ENCODE data around the gene HBG1.

The HBG1 gene

DNA sequence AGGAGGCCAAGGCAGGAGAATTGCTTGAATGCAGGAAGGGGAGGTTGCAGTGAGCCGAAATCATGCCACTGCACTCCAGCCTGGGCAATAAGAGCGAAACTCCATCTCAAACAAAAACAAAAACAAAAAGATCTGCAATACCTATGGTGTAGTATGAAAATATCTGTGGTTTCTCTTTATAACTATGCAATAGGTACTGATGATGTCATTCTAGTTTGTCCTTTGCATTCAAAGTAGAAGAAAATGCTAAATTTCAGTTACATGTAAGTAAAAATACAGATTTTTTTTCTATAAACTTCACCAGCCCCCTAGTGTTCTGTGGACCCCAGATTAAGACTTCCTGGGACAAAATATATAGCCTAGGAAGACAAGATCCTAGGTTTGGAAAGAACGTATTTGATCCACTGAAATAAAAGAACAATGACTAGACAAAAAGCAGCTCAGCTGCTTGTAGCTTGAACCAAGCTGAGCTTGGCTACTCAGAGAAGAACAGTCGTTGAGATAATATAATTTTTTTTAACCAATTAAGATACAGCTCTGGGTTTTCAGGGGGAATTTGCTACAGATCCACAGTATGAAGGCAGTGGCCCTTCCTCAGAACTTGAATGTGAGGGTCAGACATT, 22.8 kb upstream of the HBG1 start:
- Histone ChIP-seq H4K91ac (ENCODE audit: low read depth, low read length, poor library complexity) (no peak overlapping the region), H3K9ac (ENCODE audit: low read depth, low read length, poor library complexity) (no peak overlapping the region), H3K23ac (ENCODE audit: low read depth, low read length, poor library complexity) (no peak overlapping the region), H2BK5ac (ENCODE audit: low read length) (no peak overlapping the region), H3K4me2 (ENCODE audit: insufficient read depth, low read length, poor library complexity, severe bottlenecking) (no peak overlapping the region), H3K9me3 (replicated peaks in 1 of 2; ENCODE audit: control insufficient read depth in 2 of 2, insufficient read depth in 1 of 2, low read depth in 1 of 2, low read length in 2 of 2) (no peaks in the 10 kb centered on the region), H3K4me3 (ENCODE audit: low read length in 2 of 2) (no peak overlapping the region), H3K36me3 (replicated peaks in 1 of 2; ENCODE audit: control insufficient read depth in 2 of 2, insufficient read depth in 2 of 2, low read length in 2 of 2) (no peaks in the 10 kb centered on the region), H3K27me3 (ENCODE audit: control insufficient read depth in 3 of 3, insufficient read depth in 3 of 3, low read depth in 1 of 3, low read length in 3 of 3) (no peaks in the 10 kb centered on the region), H3K4ac (ENCODE audit: low read length) (no peak overlapping the region), H3K14ac (ENCODE audit: low read length) (no peak overlapping the region), H2AK5ac (ENCODE audit: low read depth, low read length) (no peak overlapping the region), H3K4me1 (ENCODE audit: control insufficient read depth in 2 of 2, insufficient read depth in 1 of 2, low read depth in 1 of 2, low read length in 2 of 2) (peaks cover 0 to 2% of the 10 kb centered on the region in 2 donors), H3K79me1 (ENCODE audit: low read depth, low read length) (no peaks in the 10 kb centered on the region), H3K18ac (ENCODE audit: low read length) (no peak overlapping the region), H2BK120ac (ENCODE audit: low read depth, low read length) (no peak overlapping the region), H3K27ac (replicated peaks; ENCODE audit: low read length) (no peak overlapping the region), H4K8ac (ENCODE audit: low read depth, low read length) (no peak overlapping the region), H2BK15ac (ENCODE audit: low read length) (no peak overlapping the region), H2BK12ac (ENCODE audit: low read length) (no peak overlapping the region), H2AFZ (ENCODE audit: low read length) (no peak overlapping the region)
- DNase-seq (ENCODE audit: low spot score), result no peak
- WGBS, 2 donors (ENCODE audit: extremely low coverage in 2 of 2, insufficient read length in 2 of 2, insufficient replicate concordance in 1 of 2), result no CpG with 5 or more reads among the region's 4 CpGs

DNA sequence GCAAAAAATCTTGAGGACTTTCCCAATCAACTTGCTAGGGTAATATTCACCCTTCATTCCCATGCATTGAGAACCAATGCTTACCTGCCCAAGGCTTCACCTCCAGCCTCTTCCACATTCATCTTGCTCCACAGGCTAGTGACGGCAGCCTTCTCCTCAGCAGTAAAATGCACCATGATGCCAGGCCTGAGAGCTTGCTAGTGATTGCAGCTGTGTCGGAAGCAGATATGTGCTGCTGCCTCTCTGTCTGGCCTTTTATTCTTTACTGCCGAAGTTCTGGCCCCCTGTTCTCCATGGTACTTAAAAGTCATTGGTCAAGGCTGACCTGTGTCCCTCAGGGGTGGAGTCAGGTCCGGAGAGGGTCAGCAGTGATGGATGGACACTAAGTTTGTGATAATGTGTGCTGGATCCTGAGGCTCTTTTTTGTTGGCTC, 20.1 kb upstream of the HBG1 start, which contains the start of gene HBE1:
Gene HBE1 (minus strand): TSS at position 231 of the 433 bp plus-strand sequence. CDS start 55 bp downstream, at position 176.
- Histone ChIP-seq H3K9ac (ENCODE audit: low read depth, low read length, poor library complexity) (no peak within 1 kb of the TSS), H4K8ac (ENCODE audit: low read depth, low read length) (no peak within 1 kb of the TSS), H4K91ac (ENCODE audit: low read depth, low read length, poor library complexity) (no peak within 1 kb of the TSS), H3K18ac (ENCODE audit: low read length) (no peak within 1 kb of the TSS), H3K79me1 (ENCODE audit: low read depth, low read length) (no peaks in the 10 kb centered on the region), H3K27me3 (ENCODE audit: control insufficient read depth in 3 of 3, insufficient read depth in 3 of 3, low read depth in 1 of 3, low read length in 3 of 3) (no peaks in the 10 kb centered on the region), H2BK12ac (ENCODE audit: low read length) (no peak within 1 kb of the TSS), H3K14ac (ENCODE audit: low read length) (no peak within 1 kb of the TSS), H2AFZ (ENCODE audit: low read length) (no peak within 1 kb of the TSS), H2BK5ac (ENCODE audit: low read length) (no peak within 1 kb of the TSS), H2BK120ac (ENCODE audit: low read depth, low read length) (no peak within 1 kb of the TSS), H3K4me2 (ENCODE audit: insufficient read depth, low read length, poor library complexity, severe bottlenecking) (no peak within 1 kb of the TSS), H3K23ac (ENCODE audit: low read depth, low read length, poor library complexity) (no peak within 1 kb of the TSS), H3K4ac (ENCODE audit: low read length) (no peak within 1 kb of the TSS), H2AK5ac (ENCODE audit: low read depth, low read length) (no peak within 1 kb of the TSS), H3K4me1 (ENCODE audit: control insufficient read depth in 2 of 2, insufficient read depth in 1 of 2, low read depth in 1 of 2, low read length in 2 of 2) (peaks cover 0 to 2% of the 10 kb centered on the region in 2 donors), H3K36me3 (replicated peaks in 1 of 2; ENCODE audit: control insufficient read depth in 2 of 2, insufficient read depth in 2 of 2, low read length in 2 of 2) (no peaks in the 10 kb centered on the region), H3K27ac (replicated peaks; ENCODE audit: low read length) (no peak within 1 kb of the TSS), H3K9me3 (replicated peaks in 1 of 2; ENCODE audit: control insufficient read depth in 2 of 2, insufficient read depth in 1 of 2, low read depth in 1 of 2, low read length in 2 of 2) (no peaks in the 10 kb centered on the region), H2BK15ac (ENCODE audit: low read length) (no peak within 1 kb of the TSS), H3K4me3 (ENCODE audit: low read length in 2 of 2) (no peak within 1 kb of the TSS)
- no CpG with 5 or more reads among the region's 4 CpGs for WGBS, 2 donors (ENCODE audit: extremely low coverage in 2 of 2, insufficient read length in 2 of 2, insufficient replicate concordance in 1 of 2)
- DNase-seq (ENCODE audit: low spot score), result no peak

DNA sequence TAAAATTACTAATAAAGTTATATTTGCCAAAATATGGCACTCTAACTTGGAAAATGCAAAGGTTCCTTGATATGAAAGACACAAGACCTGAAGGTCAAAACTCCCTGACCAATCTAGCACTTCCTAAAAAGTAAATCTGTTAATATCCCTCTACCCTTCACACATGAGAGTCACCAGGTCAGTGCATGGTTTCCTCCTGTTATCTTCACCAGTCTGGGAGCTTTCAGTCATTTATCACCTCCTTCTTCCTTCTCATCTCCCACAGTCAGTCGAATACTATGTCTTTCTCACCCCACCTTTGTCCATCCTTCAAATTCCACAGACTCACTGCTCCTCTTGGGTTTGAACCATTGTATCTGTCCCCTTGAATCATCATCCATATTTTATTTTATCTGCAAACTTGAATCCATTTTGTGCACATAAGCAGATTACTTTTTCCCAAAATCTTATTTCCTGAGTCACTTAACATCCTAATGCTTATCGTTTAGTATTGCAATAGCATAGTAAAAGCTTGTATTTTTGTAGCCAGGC, 17.4 kb upstream of the HBG1 start:
- no peak overlapping the region for H2BK120ac ChIP-seq (ENCODE audit: low read depth, low read length)
- no peak overlapping the region for H3K4me2 ChIP-seq (ENCODE audit: insufficient read depth, low read length, poor library complexity, severe bottlenecking)
- H3K27me3 ChIP-seq (ENCODE audit: control insufficient read depth in 3 of 3, insufficient read depth in 3 of 3, low read depth in 1 of 3, low read length in 3 of 3), result no peaks in the 10 kb centered on the region
- no peak overlapping the region for H3K14ac ChIP-seq (ENCODE audit: low read length)
- H3K36me3 ChIP-seq (replicated peaks in 1 of 2; ENCODE audit: control insufficient read depth in 2 of 2, insufficient read depth in 2 of 2, low read length in 2 of 2), result no peaks in the 10 kb centered on the region
- H3K4me3 ChIP-seq (ENCODE audit: low read length in 2 of 2), result no peak overlapping the region
- no CpG with 5 or more reads among the region's 2 CpGs for WGBS, 2 donors (ENCODE audit: extremely low coverage in 2 of 2, insufficient read length in 2 of 2, insufficient replicate concordance in 1 of 2)
- no peak overlapping the region for H3K4ac ChIP-seq (ENCODE audit: low read length)
- H4K91ac ChIP-seq (ENCODE audit: low read depth, low read length, poor library complexity), result no peak overlapping the region
- no peak overlapping the region for H2BK5ac ChIP-seq (ENCODE audit: low read length)
- no peak overlapping the region for H2BK12ac ChIP-seq (ENCODE audit: low read length)
- H4K8ac ChIP-seq (ENCODE audit: low read depth, low read length), result no peak overlapping the region
- H3K79me1 ChIP-seq (ENCODE audit: low read depth, low read length), result no peaks in the 10 kb centered on the region
- DNase-seq (ENCODE audit: low spot score), result no peak
- H2BK15ac ChIP-seq (ENCODE audit: low read length), result no peak overlapping the region
- H3K9me3 ChIP-seq (replicated peaks in 1 of 2; ENCODE audit: control insufficient read depth in 2 of 2, insufficient read depth in 1 of 2, low read depth in 1 of 2, low read length in 2 of 2), result no peaks in the 10 kb centered on the region
- no peak overlapping the region for H3K23ac ChIP-seq (ENCODE audit: low read depth, low read length, poor library complexity)
- H3K27ac ChIP-seq (replicated peaks; ENCODE audit: low read length), result no peak overlapping the region
- H3K18ac ChIP-seq (ENCODE audit: low read length), result no peak overlapping the region
- no peaks in the 10 kb centered on the region for H3K4me1 ChIP-seq (ENCODE audit: control insufficient read depth in 2 of 2, insufficient read depth in 1 of 2, low read depth in 1 of 2, low read length in 2 of 2)
- H3K9ac ChIP-seq (ENCODE audit: low read depth, low read length, poor library complexity), result no peak overlapping the region
- H2AK5ac ChIP-seq (ENCODE audit: low read depth, low read length), result no peak overlapping the region
- H2AFZ ChIP-seq (ENCODE audit: low read length), result no peak overlapping the region

DNA sequence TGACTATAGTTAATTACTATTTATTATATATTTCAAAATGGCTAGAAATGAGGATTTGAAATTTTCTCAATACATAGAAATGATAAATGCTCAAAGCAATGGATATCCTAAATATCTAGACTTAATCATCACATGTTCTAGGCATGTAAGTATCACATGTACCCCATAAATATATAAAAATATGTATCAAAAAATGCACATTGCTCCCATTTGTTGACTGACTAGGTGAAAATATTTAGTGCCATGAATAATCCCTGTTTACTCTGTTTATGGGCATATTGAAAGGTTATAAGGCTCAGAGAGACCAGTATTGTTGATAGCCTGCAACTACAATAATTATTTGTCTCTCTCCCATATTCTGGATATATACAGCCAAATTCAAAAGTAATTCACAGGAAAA, 17.0 kb upstream of the HBG1 start:
- Histone ChIP-seq H4K8ac (ENCODE audit: low read depth, low read length) (no peak overlapping the region), H3K9ac (ENCODE audit: low read depth, low read length, poor library complexity) (no peak overlapping the region), H3K4me3 (ENCODE audit: low read length in 2 of 2) (no peak overlapping the region), H3K4me2 (ENCODE audit: insufficient read depth, low read length, poor library complexity, severe bottlenecking) (no peak overlapping the region), H3K36me3 (replicated peaks in 1 of 2; ENCODE audit: control insufficient read depth in 2 of 2, insufficient read depth in 2 of 2, low read length in 2 of 2) (no peaks in the 10 kb centered on the region), H2BK120ac (ENCODE audit: low read depth, low read length) (no peak overlapping the region), H2AFZ (ENCODE audit: low read length) (no peak overlapping the region), H3K14ac (ENCODE audit: low read length) (no peak overlapping the region), H3K4ac (ENCODE audit: low read length) (no peak overlapping the region), H3K23ac (ENCODE audit: low read depth, low read length, poor library complexity) (no peak overlapping the region), H3K4me1 (ENCODE audit: control insufficient read depth in 2 of 2, insufficient read depth in 1 of 2, low read depth in 1 of 2, low read length in 2 of 2) (no peaks in the 10 kb centered on the region), H2BK15ac (ENCODE audit: low read length) (no peak overlapping the region), H2BK12ac (ENCODE audit: low read length) (no peak overlapping the region), H3K27ac (replicated peaks; ENCODE audit: low read length) (no peak overlapping the region), H2AK5ac (ENCODE audit: low read depth, low read length) (no peak overlapping the region), H4K91ac (ENCODE audit: low read depth, low read length, poor library complexity) (no peak overlapping the region), H3K27me3 (ENCODE audit: control insufficient read depth in 3 of 3, insufficient read depth in 3 of 3, low read depth in 1 of 3, low read length in 3 of 3) (no peaks in the 10 kb centered on the region), H2BK5ac (ENCODE audit: low read length) (no peak overlapping the region), H3K79me1 (ENCODE audit: low read depth, low read length) (no peaks in the 10 kb centered on the region), H3K18ac (ENCODE audit: low read length) (no peak overlapping the region), H3K9me3 (replicated peaks in 1 of 2; ENCODE audit: control insufficient read depth in 2 of 2, insufficient read depth in 1 of 2, low read depth in 1 of 2, low read length in 2 of 2) (no peaks in the 10 kb centered on the region)
- no peak for DNase-seq (ENCODE audit: low spot score)

All from neuronal stem cell (in vitro differentiated cells).